ENCODE results near the gene TBC1D1.

DNA sequence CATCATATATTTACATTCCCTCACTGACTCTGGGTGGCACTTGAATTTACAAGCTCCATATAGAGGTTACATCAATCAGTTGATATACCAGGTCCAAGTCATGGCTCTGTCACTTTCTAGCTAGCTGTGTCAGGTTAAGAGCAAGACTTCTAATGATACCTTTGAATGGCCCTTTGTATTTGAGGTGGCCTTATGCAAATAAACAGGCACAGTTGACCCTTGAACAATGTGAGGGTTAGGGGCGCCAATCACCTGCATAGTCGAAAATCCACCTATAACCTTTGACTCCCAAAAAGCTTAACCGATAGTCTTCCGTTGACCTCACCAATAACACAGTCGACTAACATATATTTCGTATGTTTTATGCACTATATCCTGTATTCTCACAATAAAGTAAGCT is 68.0 kb downstream of the TBC1D1 start:
- no peak for TF ChIP-seq YY1 (IDR thresholded peaks at IDR 0.05; ENCODE audit: insufficient read depth, insufficient read length)
- no peak for TF ChIP-seq ZNF274 (IDR thresholded peaks at IDR 0.05; ENCODE audit: low read depth, low read length)
- no peak for TF ChIP-seq SUZ12 (IDR thresholded peaks at IDR 0.05; ENCODE audit: extremely low read depth, insufficient read depth, insufficient read length)
